Endothelial cell of umbilical vein (primary cell): Measurements from ENCODE around the gene CHRM2. TPM values are rescaled to one million over a fixed set of nuclear protein-coding genes. Genes with fewer than 3 reads are reported as not detected.

Experiments
- BruUV-seq: library from RNA; stranded (reverse); fragments of 400-500 nt; replicated peaks from 2 replicates; lab custom pipeline; 2021; lab: Mats Ljungman, UMichigan
- CTCF ChIA-PET: fragments of 300-600, 350-600 bp; sonication (Branson Sonifier 250); formaldehyde crosslinking; loops from one replicate; lab custom pipeline; 2021; ENCODE audit warnings: antibody characterized with exemption, inconsistent platforms; lab: Charles Lee
- POLR2A ChIA-PET: fragments of 300-600, 350-600 bp; sonication (Branson Sonifier 250); formaldehyde crosslinking; loops from one replicate; lab custom pipeline; 2021; ENCODE audit warnings: antibody characterized with exemption, inconsistent platforms; lab: Charles Lee
- DNase-seq: peaks from one replicate; pipeline ENCODE4 v3.0.0-alpha.2; 2011; ENCODE audit warnings: low read depth, low spot score
- FAIRE-seq: peaks from 2 replicates; lab custom pipeline; 2011; peaks lifted over from hg19 to GRCh38; lab: Jason Lieb, UNC
- H2AFZ ChIP-seq: 2 replicates; pipeline ENCODE4 v1.6.0; 2012; ENCODE audit warnings: low read depth, low read length, control low read depth, inconsistent platforms
- H3K27ac ChIP-seq: 2 replicates; pipeline ENCODE4 v1.5.1; 2011; ENCODE audit warnings: low read depth, mild to moderate bottlenecking, control low read depth, low read length, moderate library complexity; ENCODE audit not compliant: insufficient read depth
- H3K27me3 ChIP-seq, 2 experiments: 2 replicates each; pipeline versions ENCODE4 v1.6.0 to v1.6.1; 2011; ENCODE audit warnings: low read length in 2 of 2, mixed read lengths in 1 of 2; ENCODE audit not compliant: control insufficient read depth in 2 of 2, insufficient read depth in 2 of 2
- H3K36me3 ChIP-seq, 2 experiments: 2 replicates in 1 of 2; 3 replicates in 1 of 2; pipeline ENCODE4 v1.5.1; 2011; ENCODE audit warnings: low read length in 2 of 2, mild to moderate bottlenecking in 1 of 2, moderate library complexity in 1 of 2; ENCODE audit not compliant: control insufficient read depth in 2 of 2, insufficient read depth in 2 of 2; ENCODE audit errors: extremely low read depth in 1 of 2
- H3K4me1 ChIP-seq: 3 replicates; pipeline ENCODE4 v1.5.1; 2011; ENCODE audit warnings: mild to moderate bottlenecking, low read length; ENCODE audit not compliant: control insufficient read depth, insufficient read depth; ENCODE audit errors: extremely low read depth
- H3K4me2 ChIP-seq: 2 replicates; pipeline ENCODE4 v1.6.1; 2011; ENCODE audit warnings: low read length, control low read depth, mixed read lengths; ENCODE audit not compliant: insufficient read depth
- H3K4me3 ChIP-seq, 3 experiments: fragments of 200-600 bp in 1 of 3; sonication (generic), shearing (Covaris generic) in 1 of 3; replicated peaks in 1 of 3; 2 replicates each; pipeline ENCODE4 v1.5.1; 2011 to 2016; ENCODE audit warnings: control low read depth in 3 of 3, low read length in 3 of 3, mild to moderate bottlenecking in 2 of 3, inconsistent platforms in 1 of 3, low read depth in 1 of 3, moderate library complexity in 1 of 3; ENCODE audit not compliant: insufficient read depth in 1 of 3
- H3K79me2 ChIP-seq: 2 replicates; pipeline ENCODE4 v1.6.0; 2012; ENCODE audit warnings: low read length, inconsistent platforms; ENCODE audit not compliant: control insufficient read depth, insufficient read depth
- H3K9ac ChIP-seq: replicated peaks from 2 replicates; pipeline ENCODE3; 2011; ENCODE audit warnings: low read length, control low read depth; ENCODE audit not compliant: insufficient read depth; ENCODE audit errors: extremely low read depth
- H3K9me1 ChIP-seq: replicated peaks from 3 replicates; pipeline ENCODE4 v1.6.0; 2011; ENCODE audit warnings: mild to moderate bottlenecking, low read length; ENCODE audit not compliant: control insufficient read depth, insufficient read depth; ENCODE audit errors: extremely low read depth
- H3K9me3 ChIP-seq: replicated peaks from 2 replicates; pipeline ENCODE4 v1.5.1; 2012; ENCODE audit warnings: low read length, inconsistent platforms; ENCODE audit not compliant: control insufficient read depth, insufficient read depth
- H4K20me1 ChIP-seq: replicated peaks from 2 replicates; pipeline ENCODE3; 2011; ENCODE audit warnings: mild to moderate bottlenecking, low read length; ENCODE audit not compliant: control insufficient read depth, insufficient read depth; ENCODE audit errors: extremely low read depth
- EZH2 ChIP-seq: IDR thresholded peaks from 2 replicates; pipeline ENCODE4 v1.6.1; 2012; ENCODE audit warnings: borderline replicate concordance, low read depth, mild to moderate bottlenecking, moderate library complexity, low read length, inconsistent platforms; ENCODE audit not compliant: severe bottlenecking
- FOS ChIP-seq: IDR thresholded peaks from 2 replicates; pipeline ENCODE4 v1.6.1; 2011; ENCODE audit warnings: mild to moderate bottlenecking, low read length, moderate library complexity, borderline replicate concordance; ENCODE audit not compliant: insufficient read depth
- GATA2 ChIP-seq: IDR thresholded peaks from 2 replicates; pipeline ENCODE4 v1.7.0; 2011; ENCODE audit warnings: low read depth, mild to moderate bottlenecking, moderate library complexity, mixed read lengths, low read length; ENCODE audit not compliant: insufficient read length, insufficient read depth
- JUN ChIP-seq: IDR thresholded peaks from 2 replicates; pipeline ENCODE4 v1.6.1; 2011; ENCODE audit warnings: borderline replicate concordance, low read depth; ENCODE audit not compliant: insufficient read length, insufficient read depth
- MYC ChIP-seq: IDR thresholded peaks from one replicate; pipeline ENCODE4 v1.6.1; 2011; ENCODE audit warnings: mild to moderate bottlenecking, low read depth, low read length
- POLR2A ChIP-seq: IDR thresholded peaks from 2 replicates; pipeline ENCODE4 v1.6.1; 2012; ENCODE audit warnings: low read depth, mild to moderate bottlenecking, control low read depth, low read length
- POLR2AphosphoS5 ChIP-seq: IDR thresholded peaks from 2 replicates; pipeline ENCODE4 v1.6.1; 2012; ENCODE audit warnings: low read depth, mild to moderate bottlenecking, control low read depth, low read length, moderate library complexity; ENCODE audit not compliant: insufficient read depth
- dilution Hi-C: fragments of 300-500 bp; cut with MboI; formaldehyde crosslinking; loops from one replicate; pipeline ENCODE4 v1.15.0; 2019; ENCODE audit warnings: low sequenced_read_pairs; ENCODE audit not compliant: extremely low pct_ligation_motif_present
- intact Hi-C: fragments of 100-400 bp; cut with micrococcal nuclease; formaldehyde crosslinking; loops from one replicate; pipeline ENCODE4 v1.10.0; 2022
- polyA plus RNA-seq, 4 experiments: library from polyadenylated mRNA; depleted of rRNA in 3 of 4; stranded (reverse) in 3 of 4; unstranded in 1 of 4; fragments of >200 nt; gene quantifications; 2 replicates each; pipeline versions ENCODE4 v1.2.1 to v1.2.3, GENCODE V29; 2011 to 2012; ENCODE audit warnings: missing spikeins in 1 of 4
- total RNA-seq: library from RNA; stranded (reverse); gene quantifications from 2 replicates; pipeline ENCODE4 v1.2.3, GENCODE V29; 2021
- TF ChIP-seq, protein P1 (sequence below), 2 donors: IDR thresholded peaks; 1 replicate in 1 of 2; 2 replicates in 1 of 2; pipeline ENCODE4 v1.5.1; 2011; ENCODE audit warnings: low read length in 2 of 2, mild to moderate bottlenecking in 2 of 2, moderate library complexity in 2 of 2, control low read depth in 1 of 2, inconsistent platforms in 1 of 2, low read depth in 1 of 2; ENCODE audit not compliant: insufficient read depth in 1 of 2; ENCODE audit errors: extremely low read depth in 1 of 2
- TF ChIP-seq, protein P2 (sequence below): IDR thresholded peaks from 2 replicates; pipeline ENCODE4 v1.6.1; 2011; ENCODE audit not compliant: insufficient read depth, insufficient read length

The CHRM2 gene
- total and polyA plus RNA-seq, 2 donors (not counting 3 experiments of a cell fraction or from before 2014, with no cell fraction given), result not detected

GRCh38 chr7:136910771-136911170, 42.3 kb downstream of the CHRM2 start:
- no peak for FAIRE-seq
- CTCF ChIA-PET, result interaction anchor here (0.7 kb wide), 1 partner anchor 9 kb away, joined by 3 read pairs; no protein-coding TSS in a partner anchor

More at GRCh38 chr7:136910771-136911170, 42.3 kb downstream of the CHRM2 start:
- Histone ChIP-seq H3K9me3 (no peaks in the 10 kb centered on the region), H3K9me1 (no peaks in the 10 kb centered on the region), H3K27ac (no peak overlapping the region), H3K9ac (no peak overlapping the region), H3K36me3 (no peaks in the 10 kb centered on the region), H2AFZ (no peak overlapping the region), H3K4me3 (no peak overlapping the region), H3K27me3 (no peaks in the 10 kb centered on the region), H3K4me2 (no peak overlapping the region), H3K79me2 (no peaks in the 10 kb centered on the region), H4K20me1 (no peaks in the 10 kb centered on the region), H3K4me1 (no peaks in the 10 kb centered on the region)
- dilution Hi-C loops (no loop called here), intact Hi-C loops (no loop called here)
- TF ChIP-seq, protein P1, sequence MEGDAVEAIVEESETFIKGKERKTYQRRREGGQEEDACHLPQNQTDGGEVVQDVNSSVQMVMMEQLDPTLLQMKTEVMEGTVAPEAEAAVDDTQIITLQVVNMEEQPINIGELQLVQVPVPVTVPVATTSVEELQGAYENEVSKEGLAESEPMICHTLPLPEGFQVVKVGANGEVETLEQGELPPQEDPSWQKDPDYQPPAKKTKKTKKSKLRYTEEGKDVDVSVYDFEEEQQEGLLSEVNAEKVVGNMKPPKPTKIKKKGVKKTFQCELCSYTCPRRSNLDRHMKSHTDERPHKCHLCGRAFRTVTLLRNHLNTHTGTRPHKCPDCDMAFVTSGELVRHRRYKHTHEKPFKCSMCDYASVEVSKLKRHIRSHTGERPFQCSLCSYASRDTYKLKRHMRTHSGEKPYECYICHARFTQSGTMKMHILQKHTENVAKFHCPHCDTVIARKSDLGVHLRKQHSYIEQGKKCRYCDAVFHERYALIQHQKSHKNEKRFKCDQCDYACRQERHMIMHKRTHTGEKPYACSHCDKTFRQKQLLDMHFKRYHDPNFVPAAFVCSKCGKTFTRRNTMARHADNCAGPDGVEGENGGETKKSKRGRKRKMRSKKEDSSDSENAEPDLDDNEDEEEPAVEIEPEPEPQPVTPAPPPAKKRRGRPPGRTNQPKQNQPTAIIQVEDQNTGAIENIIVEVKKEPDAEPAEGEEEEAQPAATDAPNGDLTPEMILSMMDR (IDR thresholded peaks at IDR 0.05; ENCODE audit: extremely low read depth in 1 of 2, insufficient read depth in 1 of 2, low read depth in 1 of 2, low read length in 2 of 2), result no peak
- TF ChIP-seq POLR2AphosphoS5, result no peak
- no peak for TF ChIP-seq JUN
- TF ChIP-seq FOS, result no peak
- no peak for TF ChIP-seq GATA2
- TF ChIP-seq, protein P2, sequence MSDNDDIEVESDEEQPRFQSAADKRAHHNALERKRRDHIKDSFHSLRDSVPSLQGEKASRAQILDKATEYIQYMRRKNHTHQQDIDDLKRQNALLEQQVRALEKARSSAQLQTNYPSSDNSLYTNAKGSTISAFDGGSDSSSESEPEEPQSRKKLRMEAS, result no peak
- TF ChIP-seq MYC, result no peak
- TF ChIP-seq EZH2, result no peak
- no peak for TF ChIP-seq POLR2A
- POLR2A ChIA-PET, result no interaction called here
- BruUV-seq, result no TSS peak
- DNase-seq, result no peak
